SK-MEL-5 (cell line): ENCODE data around the gene CBX7. TPM values are rescaled to one million over a fixed set of nuclear protein-coding genes. Genes with fewer than 3 reads are reported as not detected.

Experiments used
- DNase-seq: peaks from one replicate; pipeline ENCODE4 v3.0.0-alpha.2; 2016; ENCODE audit warnings: low read depth, low spot score
- in situ Hi-C: cut with HindIII; loops from 2 replicates; pipeline ENCODE4 v1.10.0; 2016; ENCODE audit warnings: low sequenced_read_pairs, high pct_unique_total_duplicates, low pct_unique_long_range_greater_than_20kb
- total RNA-seq: library from RNA; depleted of rRNA; stranded (reverse); fragments of >200 nt; shearing (Covaris generic); gene quantifications from 2 replicates; pipeline ENCODE4 v1.2.3, GENCODE V29; 2014

CBX7 gene
- total RNA-seq, 1 experiment from 2014 or later = 2.7 TPM

GRCh38 chr22:39133871-39134270 is 18.6 kb downstream of the CBX7 start:
- no peak for DNase-seq
- in situ Hi-C loops = no loop called here

GRCh38 chr22:39132871-39133524 is 19.5 kb downstream of the CBX7 start:
- DNase-seq = no peak
- in situ Hi-C loops = no loop called here

GRCh38 chr22:39132281-39132680 is 20.2 kb downstream of the CBX7 start:
- in situ Hi-C loops = no loop called here
- DNase-seq = no peak

DNA sequence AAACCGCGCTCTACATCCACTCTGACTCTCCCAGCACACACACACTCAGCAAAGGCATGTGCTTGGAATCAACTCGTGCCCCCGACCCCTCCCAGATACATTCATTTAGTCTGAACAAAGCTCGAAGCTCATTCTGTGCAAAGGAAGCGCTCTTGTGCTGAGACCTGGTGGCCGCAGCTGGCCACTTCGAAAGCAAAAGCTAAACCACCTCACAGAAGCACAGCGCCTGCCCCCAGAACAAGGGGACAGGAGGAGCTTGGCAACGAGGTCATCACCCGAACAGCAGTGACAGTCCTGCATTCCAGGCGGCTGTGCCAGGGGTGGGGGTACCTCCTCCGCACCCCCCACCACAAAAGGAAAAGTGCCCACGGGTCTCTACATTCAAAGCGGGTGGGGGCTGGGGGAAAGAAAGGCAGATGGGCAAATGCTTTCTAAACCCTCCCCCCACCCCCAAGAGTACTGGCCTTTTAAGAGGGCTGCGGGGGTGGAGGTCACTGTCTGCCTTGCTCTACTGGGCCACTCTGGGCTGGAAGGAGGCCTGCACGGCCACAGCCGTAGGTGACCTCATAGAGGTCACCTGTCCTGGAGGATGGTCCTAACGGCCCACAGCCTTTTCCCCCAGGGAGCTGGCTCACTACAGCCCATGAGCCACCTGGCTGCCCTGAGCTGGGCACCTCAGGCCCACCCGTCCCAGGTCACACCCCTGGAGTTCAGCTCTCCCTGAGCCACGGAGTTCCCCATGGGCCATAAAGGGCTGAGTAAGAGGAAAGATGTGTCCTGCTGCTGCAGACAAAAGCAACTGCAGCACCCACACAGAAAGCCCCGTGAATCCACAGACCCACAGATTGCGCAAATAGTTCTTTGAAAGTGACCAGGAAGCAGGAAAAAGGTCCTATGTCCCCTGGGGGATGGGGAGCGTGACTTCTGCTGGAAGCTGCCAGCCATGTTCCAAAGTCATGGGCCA is 21.3 kb downstream of the CBX7 start:
- no peak for DNase-seq
- in situ Hi-C loops = no loop called here

- DNase-seq = no peak
- in situ Hi-C loops = no loop called here
These were observed 22.3 kb downstream of the CBX7 start for GRCh38 chr22:39130152-39130704.

GRCh38 chr22:39129746-39130145 is 22.7 kb downstream of the CBX7 start:
- in situ Hi-C loops = no loop called here
- no peak for DNase-seq

- in situ Hi-C loops = no loop called here
- DNase-seq = no peak
These were observed 23.4 kb downstream of the CBX7 start for GRCh38 chr22:39129081-39129480.

GRCh38 chr22:39128508-39128907 is 24.0 kb downstream of the CBX7 start:
- DNase-seq = no peak
- in situ Hi-C loops = no loop called here

DNA sequence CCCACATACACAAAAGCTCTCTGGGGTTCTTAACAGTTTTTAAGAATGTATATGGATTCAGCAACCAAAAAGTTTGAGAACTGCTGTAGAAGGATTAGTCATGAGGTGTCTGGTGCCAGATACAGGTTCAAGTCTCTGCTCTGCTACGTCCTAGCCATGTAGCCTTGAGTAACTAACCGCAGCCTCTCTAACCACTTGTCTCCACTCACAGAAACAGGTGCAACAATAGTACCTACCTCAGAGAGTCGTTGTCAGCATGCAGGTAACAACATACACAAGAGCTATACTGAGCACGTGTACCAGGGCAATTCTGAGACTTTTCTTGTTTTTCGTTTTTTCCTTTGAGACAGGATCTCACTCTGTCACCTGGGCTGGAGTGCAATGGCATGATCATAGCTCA is 26.9 kb downstream of the CBX7 start:
- in situ Hi-C loops = no loop called here
- no peak for DNase-seq

DNA sequence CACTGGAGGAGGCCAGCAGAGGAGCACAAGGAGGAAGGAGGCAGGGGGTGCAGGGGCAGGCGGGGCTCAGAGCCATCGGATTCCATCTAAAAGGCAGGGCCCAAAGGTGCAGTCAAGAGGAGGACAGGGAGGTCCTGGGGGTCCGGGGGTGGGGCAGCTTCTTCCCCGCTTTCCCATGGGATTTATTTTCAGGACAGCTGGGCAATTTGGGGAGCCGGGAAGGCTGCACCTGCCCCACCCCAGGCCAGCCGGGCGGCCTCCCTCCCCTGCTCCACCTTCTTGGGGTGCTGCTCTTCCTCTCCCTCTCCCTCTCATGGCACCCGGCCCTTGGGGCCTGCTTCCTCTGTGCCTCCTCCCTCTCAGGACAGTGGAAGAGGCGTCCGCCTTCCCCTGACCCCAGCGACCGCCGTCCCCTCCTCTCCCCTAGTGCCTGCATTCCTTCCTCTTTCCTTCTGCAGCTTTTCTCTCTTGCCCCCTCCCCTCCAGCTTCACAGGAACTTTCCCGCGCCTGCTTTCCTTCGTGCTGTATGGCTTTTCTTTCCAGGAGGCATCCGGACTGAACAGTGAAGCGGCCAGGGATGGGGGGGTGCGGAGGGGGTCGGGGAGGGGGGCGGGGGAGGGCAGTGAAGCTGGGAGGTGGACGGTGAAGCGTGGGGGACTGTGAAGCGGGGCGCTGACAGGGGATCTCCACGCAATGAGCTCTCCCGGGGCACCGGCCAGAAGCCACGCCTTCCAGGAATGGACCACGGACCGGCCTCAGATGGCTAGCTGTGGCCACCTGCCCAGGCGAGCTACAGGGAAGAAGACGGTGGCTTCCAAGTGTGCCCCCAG is 28.5 kb downstream of the CBX7 start:
- DNase-seq = no peak
- in situ Hi-C loops = no loop called here

DNA sequence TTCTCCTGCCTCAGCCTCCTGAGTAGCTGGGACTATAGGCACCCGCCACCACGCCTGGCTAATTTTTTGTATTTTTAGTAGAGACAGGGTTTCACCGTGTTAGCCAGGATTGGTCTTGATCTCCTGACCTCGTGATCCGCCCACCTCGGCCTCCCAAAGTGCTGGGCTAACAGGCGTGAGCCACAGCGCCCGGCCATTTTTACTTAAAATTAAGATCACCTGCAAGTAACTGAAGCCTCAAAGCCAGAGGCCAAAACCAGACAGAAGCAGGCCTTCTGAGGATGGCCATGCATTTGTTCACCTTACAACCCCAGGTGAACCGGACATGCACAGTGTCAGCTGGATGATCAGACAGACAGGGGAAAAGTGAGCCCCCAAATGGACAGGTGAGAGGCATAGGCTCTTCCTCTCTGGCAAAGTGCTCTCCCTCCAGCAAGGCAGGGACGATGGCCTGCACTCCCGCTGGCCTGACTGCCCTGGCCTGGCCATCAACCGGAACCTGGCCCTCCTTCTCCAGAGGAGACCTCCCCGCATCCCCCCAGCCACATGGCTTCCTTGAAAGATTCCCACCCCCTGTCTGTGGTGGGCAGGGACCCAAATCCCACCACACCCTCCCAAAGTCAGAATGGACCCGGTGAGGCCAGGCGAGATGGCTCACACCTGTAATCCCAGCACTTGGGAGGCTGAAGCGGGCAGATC is 29.6 kb downstream of the CBX7 start:
- DNase-seq = no peak
- in situ Hi-C loops = no loop called here

- in situ Hi-C loops = no loop called here
- DNase-seq = no peak
These were observed 31.5 kb downstream of the CBX7 start for GRCh38 chr22:39120983-39121382.

- in situ Hi-C loops = no loop called here
- DNase-seq = peak; percentile 78
These were observed 34.8 kb downstream of the CBX7 start for GRCh38 chr22:39117585-39118191.

- no peak for DNase-seq
- in situ Hi-C loops = no loop called here
These were observed 36.4 kb downstream of the CBX7 start for GRCh38 chr22:39115977-39116621.

- no peak for DNase-seq
- in situ Hi-C loops = no loop called here
These were observed 36.9 kb downstream of the CBX7 start for GRCh38 chr22:39115570-39115969.

DNA sequence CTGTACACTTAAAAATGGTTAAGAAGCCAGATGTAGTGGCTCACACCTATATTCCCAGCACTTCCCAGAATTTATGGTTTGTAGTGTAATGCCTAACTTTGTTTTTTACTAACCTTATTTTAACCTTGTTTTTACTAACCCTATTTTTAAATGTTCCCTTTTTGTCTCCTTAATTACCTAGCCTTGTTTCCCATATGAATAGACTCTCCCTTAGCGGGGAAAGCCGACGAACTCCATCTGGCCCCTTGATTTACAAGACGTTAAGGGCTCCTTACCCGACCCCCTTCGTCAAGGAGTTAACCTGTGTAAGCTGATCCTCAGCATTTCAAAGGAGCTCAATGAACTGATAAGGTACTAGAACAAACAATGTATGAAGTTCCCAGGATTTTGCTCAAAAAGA is 38.4 kb downstream of the CBX7 start:
- in situ Hi-C loops = no loop called here
- no peak for DNase-seq
